Activated CD4-positive, alpha-beta memory T cell treated with anti-CD3 and anti-CD28 coated beads, Interleukin-2, amount 10 ng/mL, durations not matched to agents 7 days and 5 days (primary cell): ENCODE measurements around the gene ASB3. TPM values are rescaled to one million over a fixed set of nuclear protein-coding genes. Genes with fewer than 3 reads are reported as not detected.
A peak's percentile ranks its signal among the peaks of the same experiment; 100 is the strongest.
"Not testable (repeated sequence)": the region's sequence is repeated elsewhere in the genome, so short reads cannot be mapped to it uniquely, and the experiment has no call there.

ENCODE experiments used
- CTCF ChIA-PET: fragments of 350-600 bp; sonication (Branson Sonifier 250); formaldehyde crosslinking; loops from one replicate; lab custom pipeline; 2021; ENCODE audit warnings: antibody characterized with exemption, inconsistent platforms; lab: Charles Lee
- POLR2A ChIA-PET: fragments of 350-600 bp; sonication (Branson Sonifier 250); formaldehyde crosslinking; loops from one replicate; lab custom pipeline; 2021; ENCODE audit warnings: antibody characterized with exemption; lab: Charles Lee
- DNase-seq: peaks from one replicate; pipeline ENCODE4 v3.0.0-alpha.2; 2020
- H3K27ac Mint-ChIP-seq: one replicate; pipeline ENCODE4 v1.8.0; 2021; ENCODE audit warnings: mild to moderate bottlenecking, mixed read lengths
- H3K27me3 Mint-ChIP-seq: one replicate; pipeline ENCODE4 v1.8.0; 2021; ENCODE audit warnings: mixed read lengths
- H3K36me3 Mint-ChIP-seq: one replicate; pipeline ENCODE4 v1.8.0; 2021; ENCODE audit warnings: low read depth, mixed read lengths
- H3K4me1 Mint-ChIP-seq: one replicate; pipeline ENCODE4 v1.8.0; 2021; ENCODE audit warnings: mixed read lengths
- H3K4me3 Mint-ChIP-seq: one replicate; pipeline ENCODE4 v1.8.0; 2021; ENCODE audit warnings: mild to moderate bottlenecking, mixed read lengths
- H3K9me3 Mint-ChIP-seq: one replicate; pipeline ENCODE4 v1.8.0; 2021; ENCODE audit warnings: mixed read lengths
- total RNA-seq, 2 experiments: library from RNA; stranded (reverse); gene quantifications; one replicate each; pipeline ENCODE4 v1.2.3, GENCODE V29; 2021

The ASB3 gene, protein sequence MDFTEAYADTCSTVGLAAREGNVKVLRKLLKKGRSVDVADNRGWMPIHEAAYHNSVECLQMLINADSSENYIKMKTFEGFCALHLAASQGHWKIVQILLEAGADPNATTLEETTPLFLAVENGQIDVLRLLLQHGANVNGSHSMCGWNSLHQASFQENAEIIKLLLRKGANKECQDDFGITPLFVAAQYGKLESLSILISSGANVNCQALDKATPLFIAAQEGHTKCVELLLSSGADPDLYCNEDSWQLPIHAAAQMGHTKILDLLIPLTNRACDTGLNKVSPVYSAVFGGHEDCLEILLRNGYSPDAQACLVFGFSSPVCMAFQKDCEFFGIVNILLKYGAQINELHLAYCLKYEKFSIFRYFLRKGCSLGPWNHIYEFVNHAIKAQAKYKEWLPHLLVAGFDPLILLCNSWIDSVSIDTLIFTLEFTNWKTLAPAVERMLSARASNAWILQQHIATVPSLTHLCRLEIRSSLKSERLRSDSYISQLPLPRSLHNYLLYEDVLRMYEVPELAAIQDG
- 10 to 100 TPM; 27.6 to 29.5 TPM for total RNA-seq

DNA sequence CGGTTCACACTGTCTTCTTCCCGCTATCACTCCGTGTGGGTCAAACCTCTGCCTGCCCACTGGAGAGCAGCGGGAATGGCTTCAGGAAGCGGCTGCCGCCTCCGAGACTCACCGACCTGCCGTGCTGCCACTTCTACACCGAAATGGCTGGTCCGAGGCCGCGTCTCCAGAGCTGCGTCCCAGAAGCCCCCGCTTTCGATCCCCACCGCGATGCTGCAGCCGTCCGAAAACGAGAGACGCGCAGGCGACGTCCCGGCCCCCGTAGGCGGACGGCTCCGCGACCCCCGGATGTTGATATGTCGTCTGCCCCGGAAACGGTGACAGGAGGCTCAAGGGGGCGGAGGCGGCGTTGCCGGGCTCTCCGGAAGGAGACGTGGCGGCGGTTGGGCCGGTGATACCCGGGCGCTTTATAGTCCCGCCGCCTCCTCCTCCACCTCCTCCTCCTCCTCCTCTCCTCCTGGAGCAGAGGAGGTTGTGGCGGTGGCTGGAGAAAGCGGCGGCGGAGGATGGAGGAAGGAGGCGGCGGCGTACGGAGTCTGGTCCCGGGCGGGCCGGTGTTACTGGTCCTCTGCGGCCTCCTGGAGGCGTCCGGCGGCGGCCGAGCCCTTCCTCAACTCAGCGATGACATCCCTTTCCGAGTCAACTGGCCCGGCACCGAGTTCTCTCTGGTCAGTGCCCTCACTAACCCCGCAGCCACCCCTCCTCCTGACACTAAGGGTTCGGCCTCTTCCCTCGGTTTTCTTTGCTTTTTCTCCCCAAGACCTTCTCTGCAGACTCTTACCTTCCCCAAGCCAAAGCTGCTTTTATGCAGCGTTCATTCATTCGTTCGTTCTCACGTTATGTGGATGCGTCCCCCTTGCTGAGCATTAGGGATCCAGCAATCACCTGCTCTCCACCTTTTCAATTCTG lies at the start of gene ASB3, which contains the start of gene ERLEC1:
TSS of gene ASB3 (minus strand) at position 249 of the 909 bp plus-strand sequence. CDS start 21,381 bp downstream, outside the sequence.
TSS of gene ERLEC1 (plus strand) at position 340 of the 909 bp plus-strand sequence. CDS start at position 507, 167 bp downstream.
- ChIA-PET CTCF (interaction anchor here (1.0 to 3.8 kb wide), 2 partner anchors 16 to 18 kb away, joined by 3 to 24 read pairs; partner anchors contain the start of gene CHAC2), POLR2A (interaction anchor here (0.9 to 6.9 kb wide), 9 partner anchors 9 to 772 kb away, joined by 3 to 163 read pairs (median 4); partner anchors contain the start of genes CHAC2 and PSME4)
- DNase-seq = peak; percentile 92
- Mint-ChIP-seq H3K36me3 (peaks cover 14% of the 10 kb centered on the region), H3K4me3 (peak within 1 kb of the TSS; percentile 93), H3K4me1 (peaks cover 51% of the 10 kb centered on the region), H3K9me3 (no peaks in the 10 kb centered on the region), H3K27ac (peak within 1 kb of the TSS; percentile 88), H3K27me3 (no peaks in the 10 kb centered on the region)

DNA sequence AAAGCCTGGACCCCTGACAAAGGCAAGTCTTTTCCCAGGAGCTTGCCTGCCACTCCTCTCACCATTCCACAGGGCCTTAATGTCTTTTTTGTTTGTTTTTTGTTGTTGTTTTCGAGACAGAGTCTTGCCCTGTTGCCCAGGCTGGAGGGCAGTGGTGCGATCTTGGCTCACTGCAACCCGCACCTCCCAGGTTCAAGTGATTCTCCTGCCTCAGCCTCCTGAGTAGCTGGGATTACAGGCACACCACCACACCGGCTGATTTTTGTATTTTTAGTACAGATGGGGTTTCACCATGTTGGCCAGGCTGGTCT lies 43.2 kb upstream of the ASB3 start:
- H3K9me3 Mint-ChIP-seq, CTCF ChIA-PET, H3K36me3 Mint-ChIP-seq, H3K4me3 Mint-ChIP-seq, H3K27ac Mint-ChIP-seq, DNase-seq, H3K4me1 Mint-ChIP-seq, POLR2A ChIA-PET, H3K27me3 Mint-ChIP-seq: not testable (repeated sequence)

DNA sequence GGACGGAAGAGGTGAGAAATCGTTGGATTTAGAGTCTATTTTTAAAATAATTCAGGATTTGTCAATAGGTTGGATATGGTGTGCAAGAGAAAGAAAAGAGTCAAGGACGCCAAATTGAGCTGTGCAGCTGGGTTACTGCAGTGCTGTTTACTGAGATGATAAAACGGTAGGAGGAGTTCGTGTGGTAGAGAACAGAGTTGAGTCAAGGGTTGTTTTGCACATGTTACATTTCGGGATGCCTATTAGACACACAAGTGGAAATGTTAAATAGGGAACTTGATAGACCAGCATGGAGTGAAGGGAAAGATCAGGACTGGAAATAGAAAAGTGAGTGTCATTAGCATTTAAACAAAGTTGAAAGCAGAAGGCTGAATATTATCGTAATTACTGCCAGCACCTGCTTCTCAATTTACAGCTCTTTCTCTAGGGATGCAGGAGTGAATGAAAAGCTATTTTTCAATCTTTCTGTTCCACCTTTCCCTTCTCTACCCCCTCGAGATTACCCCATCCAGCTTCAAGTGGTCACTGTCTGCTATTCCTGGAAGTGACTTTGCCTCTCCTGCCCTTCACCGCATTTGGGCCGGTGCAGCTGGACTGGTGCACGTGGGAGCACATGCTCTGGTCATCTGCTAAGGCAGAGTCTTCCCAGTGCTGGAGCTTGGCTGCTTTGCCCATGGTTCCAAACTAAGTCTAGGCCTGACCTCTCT lies 42.7 kb upstream of the ASB3 start:
- no peak overlapping the region for H3K4me3 Mint-ChIP-seq
- H3K27ac Mint-ChIP-seq = no peak overlapping the region
- H3K9me3 Mint-ChIP-seq = no peaks in the 10 kb centered on the region
- H3K36me3 Mint-ChIP-seq = peaks cover 8% of the 10 kb centered on the region
- CTCF ChIA-PET = no interaction called here
- no peaks in the 10 kb centered on the region for H3K4me1 Mint-ChIP-seq
- DNase-seq = no peak
- H3K27me3 Mint-ChIP-seq = no peaks in the 10 kb centered on the region
- POLR2A ChIA-PET = no interaction called here

DNA sequence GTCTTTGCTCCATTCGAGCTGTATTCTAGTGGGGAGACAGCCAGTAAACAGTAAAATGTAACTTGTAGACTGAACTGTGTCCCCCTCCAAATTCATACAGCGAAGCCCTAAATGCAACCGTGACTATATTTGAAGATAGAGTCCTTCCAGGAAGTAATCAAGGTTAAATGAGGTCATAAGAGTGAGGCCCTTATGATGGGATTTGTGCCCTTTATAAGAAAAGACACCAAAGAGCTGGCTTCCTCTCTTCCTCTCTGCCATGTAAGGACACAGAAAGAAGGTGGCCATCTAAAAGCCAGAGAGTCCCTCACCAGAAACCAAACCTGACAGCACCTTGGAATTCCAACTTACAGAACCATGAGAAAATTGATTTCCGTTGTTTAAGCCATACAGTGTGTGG lies 41.6 kb upstream of the ASB3 start:
- Mint-ChIP-seq H3K27me3 (no peaks in the 10 kb centered on the region), H3K4me1 (no peaks in the 10 kb centered on the region), H3K36me3 (no peaks in the 10 kb centered on the region), H3K9me3 (no peaks in the 10 kb centered on the region), H3K4me3 (no peak overlapping the region), H3K27ac (no peak overlapping the region)
- no peak for DNase-seq
- CTCF ChIA-PET = no interaction called here
- POLR2A ChIA-PET = no interaction called here

DNA sequence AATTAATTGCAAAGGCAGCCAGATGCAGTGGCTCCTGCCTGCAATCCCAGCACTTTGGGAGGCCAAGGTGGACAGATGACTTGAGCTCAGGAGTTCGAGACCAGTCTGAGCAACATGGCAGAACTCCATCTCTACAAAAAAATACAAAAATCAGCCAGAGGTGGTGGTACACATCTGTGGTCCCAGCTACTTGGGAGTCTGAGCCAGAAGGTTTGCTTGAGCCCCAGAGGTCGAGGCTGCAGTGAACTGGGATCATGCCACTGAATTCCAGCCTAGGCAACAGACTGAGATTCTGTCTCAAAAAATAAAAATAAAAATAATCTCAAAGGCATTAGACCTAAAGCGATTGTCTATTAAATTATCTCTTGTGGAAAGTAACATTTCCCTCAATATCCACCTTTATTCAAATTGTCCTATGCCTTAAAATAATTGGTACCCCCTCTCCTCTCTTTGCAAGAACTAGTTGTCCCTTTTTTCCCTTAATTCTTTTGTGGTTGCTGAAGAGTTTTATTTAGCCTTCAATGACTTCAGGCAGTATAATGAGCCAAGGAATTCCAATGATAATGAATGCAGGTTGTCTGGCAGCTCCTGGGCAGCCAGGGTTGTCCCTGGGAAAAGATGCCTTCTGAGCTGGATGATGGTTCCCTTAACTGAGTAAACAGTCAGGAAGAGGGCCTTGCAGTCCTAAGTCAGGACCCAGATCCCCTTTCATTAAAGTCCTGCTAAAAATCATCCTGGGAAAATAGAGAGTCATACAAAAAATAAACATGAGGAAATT lies 40.8 kb upstream of the ASB3 start:
- no peaks in the 10 kb centered on the region for H3K9me3 Mint-ChIP-seq
- POLR2A ChIA-PET = no interaction called here
- no peak for DNase-seq
- H3K27me3 Mint-ChIP-seq = no peaks in the 10 kb centered on the region
- H3K4me3 Mint-ChIP-seq = no peak overlapping the region
- no peak overlapping the region for H3K27ac Mint-ChIP-seq
- CTCF ChIA-PET = no interaction called here
- H3K4me1 Mint-ChIP-seq = no peaks in the 10 kb centered on the region
- no peaks in the 10 kb centered on the region for H3K36me3 Mint-ChIP-seq

DNA sequence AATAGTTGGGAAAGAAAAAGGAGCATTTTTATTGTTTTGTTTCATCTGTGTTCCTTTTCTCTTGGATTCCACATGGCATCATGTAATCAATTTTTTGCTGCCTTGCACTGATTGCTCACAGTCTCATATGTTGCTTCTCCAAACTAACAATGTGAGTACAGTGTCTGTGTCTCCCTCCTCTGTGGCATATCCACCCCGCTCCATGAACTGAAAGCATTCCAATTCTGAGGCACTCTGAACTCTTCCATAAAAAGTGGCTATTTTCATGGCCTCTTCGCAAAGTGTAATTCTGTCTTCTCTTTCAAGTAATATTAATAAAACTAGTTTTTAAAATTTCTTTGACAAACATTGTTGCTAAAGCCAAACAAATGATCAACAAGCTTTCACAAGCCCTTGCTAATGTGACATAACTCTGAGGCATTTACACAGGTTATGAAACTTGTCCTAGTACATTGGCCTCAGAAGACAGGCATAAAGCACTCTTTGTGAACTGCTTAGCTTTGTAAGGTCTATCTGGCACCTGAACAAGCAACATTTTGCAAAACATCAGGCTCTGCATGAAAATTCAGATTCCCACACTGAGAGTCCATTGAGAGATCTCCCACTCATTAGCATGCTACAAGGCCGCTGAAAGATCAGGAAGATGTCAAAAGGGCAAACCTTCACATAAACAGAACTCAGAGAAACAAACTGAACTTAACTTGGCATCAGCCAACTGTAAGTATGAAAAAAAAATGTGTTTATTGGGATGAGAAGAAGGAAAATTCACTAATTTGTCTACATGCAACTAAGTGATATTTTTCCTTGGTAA lies 40.0 kb upstream of the ASB3 start:
- Mint-ChIP-seq H3K27me3 (no peaks in the 10 kb centered on the region), H3K4me3 (no peak overlapping the region), H3K36me3 (no peaks in the 10 kb centered on the region), H3K4me1 (no peaks in the 10 kb centered on the region), H3K27ac (no peak overlapping the region), H3K9me3 (no peaks in the 10 kb centered on the region)
- CTCF ChIA-PET = no interaction called here
- DNase-seq = no peak
- POLR2A ChIA-PET = no interaction called here

DNA sequence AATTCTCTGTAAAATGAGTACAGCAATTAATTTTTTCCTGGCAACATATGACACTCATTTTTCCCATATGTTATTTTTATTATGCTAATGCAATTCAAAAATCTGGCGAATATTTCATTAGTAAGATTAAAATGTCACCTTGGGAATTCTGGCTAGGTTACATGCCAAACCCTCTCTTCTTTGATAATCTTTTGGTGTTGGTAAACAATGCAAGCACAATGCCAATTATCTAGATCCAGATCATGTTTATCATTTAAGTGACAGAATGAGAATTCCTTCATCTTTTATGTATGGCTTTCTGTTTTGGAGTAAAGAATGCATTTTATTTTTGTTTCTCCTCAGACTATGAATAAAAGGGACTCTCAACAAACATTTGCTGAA lies 39.3 kb upstream of the ASB3 start:
- H3K4me3 Mint-ChIP-seq = no peak overlapping the region
- H3K27me3 Mint-ChIP-seq = no peaks in the 10 kb centered on the region
- no peaks in the 10 kb centered on the region for H3K9me3 Mint-ChIP-seq
- ChIA-PET POLR2A (no interaction called here), CTCF (no interaction called here)
- no peaks in the 10 kb centered on the region for H3K4me1 Mint-ChIP-seq
- no peak overlapping the region for H3K27ac Mint-ChIP-seq
- no peak for DNase-seq
- no peaks in the 10 kb centered on the region for H3K36me3 Mint-ChIP-seq

DNA sequence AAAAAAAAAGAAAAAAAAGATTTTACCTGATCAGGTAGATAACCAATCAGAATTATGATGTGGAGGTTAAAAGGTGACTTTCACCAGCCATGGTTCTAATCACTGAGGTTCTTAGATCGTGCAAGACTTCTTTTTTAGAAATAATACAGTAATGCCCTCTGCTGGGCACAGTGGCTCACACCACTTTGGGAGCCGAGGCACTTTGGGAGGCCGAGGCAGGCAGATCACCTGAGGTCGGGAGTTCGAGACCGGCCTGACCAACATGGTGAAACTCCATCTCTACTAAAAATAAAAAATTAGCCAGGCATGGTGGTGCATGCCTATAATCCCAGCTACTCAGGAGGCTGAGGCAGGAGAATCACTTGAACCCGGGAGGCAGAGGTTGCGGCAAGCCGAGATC lies 36.9 kb upstream of the ASB3 start:
- POLR2A ChIA-PET, H3K4me3 Mint-ChIP-seq, H3K9me3 Mint-ChIP-seq: not testable (repeated sequence)

DNA sequence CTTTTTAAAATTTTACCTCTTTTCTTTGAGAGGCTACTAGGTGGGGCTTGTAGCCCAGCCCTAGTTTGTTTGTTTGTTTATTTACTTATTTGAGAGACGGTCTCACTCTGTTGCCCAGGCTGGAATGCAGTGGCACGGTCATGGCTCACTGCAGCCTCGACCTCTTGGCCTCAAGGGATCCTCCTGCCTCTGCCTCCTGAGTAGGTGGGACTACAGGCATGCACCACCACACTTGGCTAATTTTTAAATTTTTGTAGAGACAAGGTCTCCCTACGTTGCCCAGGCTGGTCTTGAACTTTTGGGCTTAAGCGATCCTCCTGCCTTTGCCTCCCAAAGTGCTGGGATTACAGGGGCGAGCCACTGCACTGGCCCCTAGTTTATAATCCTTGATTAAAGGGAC lies 35.1 kb upstream of the ASB3 start:
- no peak overlapping the region for H3K27ac Mint-ChIP-seq
- H3K36me3 Mint-ChIP-seq = peaks cover 12% of the 10 kb centered on the region
- H3K4me3 Mint-ChIP-seq = no peak overlapping the region
- no peak for DNase-seq
- H3K4me1 Mint-ChIP-seq = no peaks in the 10 kb centered on the region
- POLR2A ChIA-PET = no interaction called here
- H3K9me3 Mint-ChIP-seq = no peaks in the 10 kb centered on the region
- CTCF ChIA-PET = no interaction called here
- H3K27me3 Mint-ChIP-seq = no peaks in the 10 kb centered on the region

More for the DNA sequence above, 36.9 kb upstream of the ASB3 start:
- CTCF ChIA-PET = interaction anchor here (0.7 kb wide), 1 partner anchor 52 kb away, joined by 4 read pairs; no protein-coding TSS in a partner anchor
- H3K4me1 Mint-ChIP-seq, H3K27me3 Mint-ChIP-seq, H3K36me3 Mint-ChIP-seq, H3K27ac Mint-ChIP-seq: not testable (repeated sequence)
- DNase-seq = peak; percentile 21

DNA sequence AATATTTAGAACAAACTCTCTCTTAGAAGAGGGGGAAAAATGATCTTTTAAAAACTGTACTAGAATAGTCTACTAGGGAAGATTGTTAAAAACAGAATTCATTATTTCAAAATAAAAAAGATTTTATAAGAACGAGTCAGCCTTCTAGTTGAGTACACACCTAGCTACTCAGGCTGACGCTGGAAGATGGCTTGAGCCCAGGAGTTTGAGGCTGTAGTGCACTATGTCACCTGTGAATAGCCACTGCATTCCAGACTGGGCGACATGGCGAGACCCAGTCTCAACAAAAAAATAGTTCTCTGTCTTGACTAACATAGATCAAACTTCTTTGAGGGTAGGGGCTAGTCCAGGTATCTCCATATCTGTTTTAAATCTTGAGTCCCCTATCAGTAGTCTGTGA lies 34.0 kb upstream of the ASB3 start:
- Mint-ChIP-seq H3K4me3 (no peak overlapping the region), H3K9me3 (no peaks in the 10 kb centered on the region), H3K36me3 (peaks cover 19% of the 10 kb centered on the region), H3K27me3 (no peaks in the 10 kb centered on the region), H3K27ac (no peak overlapping the region), H3K4me1 (no peaks in the 10 kb centered on the region)
- CTCF ChIA-PET = no interaction called here
- no peak for DNase-seq
- POLR2A ChIA-PET = no interaction called here

DNA sequence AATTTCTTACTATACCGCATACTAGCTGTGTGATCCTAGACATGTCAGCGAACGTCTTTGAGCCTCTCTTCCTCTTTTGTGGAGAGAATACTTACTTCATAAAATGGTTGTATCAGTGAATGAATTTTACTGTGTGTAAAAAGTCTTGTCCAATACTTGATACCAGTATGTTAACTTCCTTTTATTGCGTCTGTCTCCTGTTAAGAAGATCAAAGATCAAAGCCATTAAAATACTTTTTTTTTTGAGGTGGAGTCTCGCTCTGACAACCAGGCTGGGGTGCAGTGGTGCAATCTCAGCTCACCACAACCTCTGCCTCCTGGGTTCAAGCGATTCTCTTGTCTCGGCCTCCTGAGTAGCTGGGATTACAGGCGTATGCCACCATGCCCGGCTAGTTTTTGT lies 33.3 kb upstream of the ASB3 start:
- Mint-ChIP-seq H3K27me3 (no peaks in the 10 kb centered on the region), H3K4me1 (no peaks in the 10 kb centered on the region), H3K27ac (no peak overlapping the region), H3K4me3 (no peak overlapping the region), H3K9me3 (no peaks in the 10 kb centered on the region), H3K36me3 (peaks cover 25% of the 10 kb centered on the region)
- POLR2A ChIA-PET = no interaction called here
- CTCF ChIA-PET = no interaction called here
- no peak for DNase-seq
